BJ (cell line): ENCODE data around the gene SLC44A3. TPM values are rescaled to one million over a fixed set of nuclear protein-coding genes. Genes with fewer than 3 reads are reported as not detected.
"Not testable (repeated sequence)": the region's sequence is repeated elsewhere in the genome, so short reads cannot be mapped to it uniquely, and the experiment has no call there.

ENCODE experiments used
- CTCF ChIA-PET: fragments of 350-600 bp; formaldehyde crosslinking; extraction: SDS; loops from one replicate; lab custom pipeline; 2021; ENCODE audit warnings: antibody characterized with exemption, inconsistent platforms; lab: Yijun Ruan, JAX
- POLR2A ChIA-PET: fragments of 300-600 bp; sonication (Branson Sonifier 250); formaldehyde crosslinking; extraction: SDS; loops from one replicate; lab custom pipeline; 2021; ENCODE audit warnings: antibody characterized with exemption; lab: Charles Lee
- DNase-seq: peaks from one replicate; pipeline ENCODE4 v3.0.0-alpha.2; 2011; ENCODE audit warnings: low read depth
- H3K27me3 ChIP-seq: 2 replicates; pipeline ENCODE4 v1.6.0; 2011; ENCODE audit warnings: low read length; ENCODE audit not compliant: control insufficient read depth, insufficient read depth
- H3K36me3 ChIP-seq: 2 replicates; pipeline ENCODE4 v1.5.1; 2011; ENCODE audit warnings: low read length; ENCODE audit not compliant: control insufficient read depth, insufficient read depth
- H3K4me3 ChIP-seq: 2 replicates; pipeline ENCODE4 v1.5.1; 2011; ENCODE audit warnings: low read depth, mild to moderate bottlenecking, control low read depth, low read length
- polyA plus RNA-seq: library from polyadenylated mRNA; depleted of rRNA; stranded (reverse); fragments of >200 nt; gene quantifications from 2 replicates; pipeline ENCODE4 v1.2.3, GENCODE V29; 2011
- TF ChIP-seq, protein P1 (sequence below): IDR thresholded peaks from 2 replicates; pipeline ENCODE4 v1.5.1; 2011; ENCODE audit warnings: low read depth, mild to moderate bottlenecking, control low read depth, inconsistent platforms, low read length, moderate library complexity; ENCODE audit not compliant: insufficient read depth

The SLC44A3 gene
- polyA plus RNA-seq, 1 experiment = 1.1 TPM

DNA sequence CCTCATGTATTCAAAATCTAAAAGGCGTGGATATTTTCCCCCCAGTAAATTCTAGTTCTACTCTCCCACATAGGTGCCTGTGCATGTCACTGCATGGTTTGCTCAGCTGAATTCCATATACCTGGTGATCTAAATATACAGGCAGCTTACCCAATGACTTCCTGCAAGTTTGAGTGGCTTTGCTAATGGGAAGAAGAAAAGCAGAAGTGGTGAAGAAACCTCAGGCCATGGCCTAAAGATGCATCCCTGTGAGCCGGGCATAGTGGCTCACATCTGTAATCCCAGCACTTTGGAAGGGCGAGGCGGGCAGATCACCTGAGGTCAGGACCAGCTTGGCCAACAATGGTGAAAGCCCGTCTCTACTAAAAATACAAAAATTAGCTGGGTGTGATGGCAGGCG is 11.5 kb downstream of the SLC44A3 start:
- TF ChIP-seq, protein P1, sequence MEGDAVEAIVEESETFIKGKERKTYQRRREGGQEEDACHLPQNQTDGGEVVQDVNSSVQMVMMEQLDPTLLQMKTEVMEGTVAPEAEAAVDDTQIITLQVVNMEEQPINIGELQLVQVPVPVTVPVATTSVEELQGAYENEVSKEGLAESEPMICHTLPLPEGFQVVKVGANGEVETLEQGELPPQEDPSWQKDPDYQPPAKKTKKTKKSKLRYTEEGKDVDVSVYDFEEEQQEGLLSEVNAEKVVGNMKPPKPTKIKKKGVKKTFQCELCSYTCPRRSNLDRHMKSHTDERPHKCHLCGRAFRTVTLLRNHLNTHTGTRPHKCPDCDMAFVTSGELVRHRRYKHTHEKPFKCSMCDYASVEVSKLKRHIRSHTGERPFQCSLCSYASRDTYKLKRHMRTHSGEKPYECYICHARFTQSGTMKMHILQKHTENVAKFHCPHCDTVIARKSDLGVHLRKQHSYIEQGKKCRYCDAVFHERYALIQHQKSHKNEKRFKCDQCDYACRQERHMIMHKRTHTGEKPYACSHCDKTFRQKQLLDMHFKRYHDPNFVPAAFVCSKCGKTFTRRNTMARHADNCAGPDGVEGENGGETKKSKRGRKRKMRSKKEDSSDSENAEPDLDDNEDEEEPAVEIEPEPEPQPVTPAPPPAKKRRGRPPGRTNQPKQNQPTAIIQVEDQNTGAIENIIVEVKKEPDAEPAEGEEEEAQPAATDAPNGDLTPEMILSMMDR = no peak
- POLR2A ChIA-PET = no interaction called here
- H3K4me3 ChIP-seq = no peak overlapping the region
- no peak for DNase-seq
- peaks cover 7% of the 10 kb centered on the region for H3K27me3 ChIP-seq
- H3K36me3 ChIP-seq = no peaks in the 10 kb centered on the region
- CTCF ChIA-PET = interaction anchor here (0.6 to 1.8 kb wide), 5 partner anchors 13 to 32 kb away, joined by 3 to 4 read pairs (median 4); no protein-coding TSS in a partner anchor

DNA sequence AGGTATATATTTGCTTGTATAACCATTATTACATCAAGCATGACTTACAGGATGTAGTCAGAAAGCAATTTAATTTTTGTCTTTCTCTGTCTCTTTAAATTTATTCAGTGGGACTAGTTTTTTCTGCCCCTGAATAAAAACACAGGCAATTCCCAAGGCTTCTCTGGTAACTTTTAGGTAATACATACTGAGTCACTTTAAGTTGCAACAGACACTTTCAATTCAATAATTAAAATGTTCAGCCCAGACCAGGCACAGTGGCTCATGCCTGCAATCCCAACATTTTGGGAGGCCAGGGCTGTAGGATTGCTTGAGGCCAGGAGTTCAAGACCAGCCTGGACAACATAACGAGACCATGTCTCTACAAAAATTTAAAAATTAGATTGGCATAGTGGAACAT is 12.3 kb downstream of the SLC44A3 start:
- CTCF ChIA-PET = interaction anchor here (0.6 to 1.6 kb wide), 2 partner anchors 15 to 351 kb away, joined by 3 to 4 read pairs; no protein-coding TSS in a partner anchor
- TF ChIP-seq, protein P1 = no peak
- Histone ChIP-seq H3K4me3 (no peak overlapping the region), H3K36me3 (no peaks in the 10 kb centered on the region), H3K27me3 (peaks cover 2% of the 10 kb centered on the region; the same call in 1 of the 2 replicates)
- DNase-seq = no peak
- POLR2A ChIA-PET = no interaction called here

DNA sequence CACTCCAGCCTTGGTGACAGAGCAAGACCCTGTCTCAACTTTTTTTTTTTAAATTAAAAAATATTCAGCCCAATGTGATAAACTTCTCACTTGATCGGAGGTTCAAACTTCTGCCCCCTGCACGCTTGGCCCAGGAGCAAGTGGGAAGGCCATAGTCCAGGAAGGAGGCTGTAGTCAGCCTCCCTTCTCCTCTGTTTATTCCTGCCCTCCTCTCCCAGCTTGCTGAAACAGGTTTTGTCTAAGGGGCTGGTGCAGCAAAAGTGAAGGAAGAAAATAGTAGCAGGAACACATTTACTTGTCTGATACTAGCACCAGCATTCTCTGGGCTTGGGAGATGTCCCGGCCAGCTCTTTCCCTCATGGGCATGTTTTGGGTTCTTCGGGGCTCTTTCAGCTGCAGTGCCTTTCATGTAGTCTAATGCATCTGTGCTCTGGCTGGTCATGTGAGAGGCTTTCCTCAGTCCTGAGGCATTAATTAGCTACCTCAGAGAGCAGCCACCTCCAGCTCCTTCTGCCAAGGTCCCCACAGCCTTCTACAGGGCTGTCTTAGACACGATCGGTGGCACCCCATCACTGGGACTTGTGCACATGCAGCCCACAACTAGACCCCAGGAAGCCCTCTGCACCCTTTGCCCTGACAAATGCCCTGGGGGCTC is 12.9 kb downstream of the SLC44A3 start:
- POLR2A ChIA-PET = no interaction called here
- CTCF ChIA-PET = interaction anchor here (0.6 to 1.6 kb wide), 6 partner anchors 12 to 351 kb away, joined by 3 to 8 read pairs (median 4); no protein-coding TSS in a partner anchor

DNA sequence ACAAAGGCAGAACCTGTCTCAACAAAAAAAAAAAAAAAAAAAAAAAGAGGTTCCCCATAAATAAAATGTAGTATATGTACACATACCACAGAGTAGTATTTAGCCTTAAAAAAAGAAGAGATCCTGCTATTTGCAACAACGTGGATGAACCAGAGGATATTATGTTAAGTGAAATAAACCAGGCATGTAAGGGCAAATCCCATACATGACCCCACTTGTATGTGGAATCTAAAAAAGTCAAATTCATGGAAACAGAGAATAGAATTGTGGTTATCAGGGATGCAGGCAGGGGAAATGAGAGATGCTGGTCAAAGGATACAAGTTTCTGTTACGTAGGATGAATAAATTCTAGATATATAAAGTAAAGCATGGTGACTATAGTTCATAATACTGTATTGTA is 16.7 kb downstream of the SLC44A3 start:
- CTCF ChIA-PET = interaction anchor here (1.7 to 1.9 kb wide), 2 partner anchors 204 to 207 kb away, joined by 4 to 6 read pairs; no protein-coding TSS in a partner anchor

More for the DNA sequence above, 12.9 kb downstream of the SLC44A3 start:
- no peak overlapping the region for H3K4me3 ChIP-seq
- no peaks in the 10 kb centered on the region for H3K36me3 ChIP-seq
- H3K27me3 ChIP-seq = peaks cover 2% of the 10 kb centered on the region; the same call in 1 of the 2 replicates
- DNase-seq = no peak
- TF ChIP-seq, protein P1 = no peak

DNA sequence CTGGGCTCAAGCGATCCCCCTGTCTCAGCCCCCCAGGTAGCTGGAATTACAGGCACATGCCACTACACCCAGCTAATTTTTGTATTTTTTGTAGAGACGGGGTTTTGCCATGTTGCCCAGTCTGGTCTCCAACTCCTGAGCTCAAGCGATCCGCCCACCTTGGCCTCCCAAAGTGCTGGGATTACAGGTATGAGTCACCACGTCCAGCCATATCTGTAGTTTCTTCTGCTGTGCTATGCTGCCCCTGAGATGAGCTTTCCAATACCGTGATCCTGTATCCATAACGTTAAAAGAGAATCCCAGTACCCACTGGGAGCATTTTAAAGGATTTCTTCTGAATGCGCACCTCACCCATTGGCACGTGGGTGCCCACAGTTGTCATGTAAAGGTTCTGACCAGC is 20.2 kb downstream of the SLC44A3 start:
- H3K4me3 ChIP-seq, DNase-seq, POLR2A ChIA-PET, H3K36me3 ChIP-seq, H3K27me3 ChIP-seq: not testable (repeated sequence)
- CTCF ChIA-PET = interaction anchor here (1.1 to 1.5 kb wide), 3 partner anchors 10 to 35 kb away, joined by 3 to 4 read pairs (median 4); no protein-coding TSS in a partner anchor

More for the DNA sequence above, 16.7 kb downstream of the SLC44A3 start:
- TF ChIP-seq, protein P1 = no peak
- Histone ChIP-seq H3K36me3 (no peaks in the 10 kb centered on the region), H3K27me3 (no peaks in the 10 kb centered on the region; the same call in 1 of the 2 replicates), H3K4me3 (no peak overlapping the region)
- DNase-seq = no peak
- POLR2A ChIA-PET = no interaction called here
